ENCODE measurements around the gene UBE2I. TPM values are rescaled to one million over a fixed set of nuclear protein-coding genes. Genes with fewer than 3 reads are reported as not detected.

UBE2I gene
- total and polyA plus RNA-seq, 7 donors, result 38.4 to 95.3 (median 54.5) TPM

DNA sequence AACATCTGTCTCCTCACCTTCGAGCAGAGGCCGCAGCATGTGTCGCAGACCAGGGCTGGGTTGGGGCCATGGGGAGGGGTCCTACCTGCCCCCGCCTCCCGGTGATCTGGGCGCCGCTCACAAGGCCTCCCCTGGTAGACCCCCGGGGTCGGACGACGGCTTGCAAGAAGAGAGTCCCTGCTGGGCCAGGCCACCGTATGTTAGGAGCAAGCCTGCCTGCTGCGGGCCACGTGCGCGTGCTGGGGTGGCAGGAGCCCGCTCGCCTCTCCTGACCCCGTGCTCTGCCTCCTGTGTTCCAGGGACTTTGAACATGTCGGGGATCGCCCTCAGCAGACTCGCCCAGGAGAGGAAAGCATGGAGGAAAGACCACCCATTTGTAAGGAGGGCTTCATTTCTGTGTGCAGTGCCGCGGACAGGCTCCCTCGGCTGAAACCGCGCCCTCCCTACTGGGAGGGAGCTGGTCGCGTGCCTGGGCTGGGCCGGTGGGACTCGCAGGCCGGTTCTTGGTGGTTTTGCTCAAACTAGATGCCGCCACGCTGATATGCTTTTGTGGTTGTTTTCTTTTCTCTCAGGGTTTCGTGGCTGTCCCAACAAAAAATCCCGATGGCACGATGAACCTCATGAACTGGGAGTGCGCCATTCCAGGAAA, 4.4 kb downstream of the UBE2I start:
- no peak for DNase-seq
- Histone ChIP-seq H3K4me3 (no peak overlapping the region), H3K36me3 (peaks cover 37 to 62% (median 50%) of the 10 kb centered on the region in 4 donors), H3K27me3 (no peaks in the 10 kb centered on the region), H3K9me3 (no peaks in the 10 kb centered on the region), H3K4me1 (peaks cover 0 to 50% (median 44%) of the 10 kb centered on the region in 4 donors), H3K27ac (no peak overlapping the region)
- TF ChIP-seq EP300 (IDR thresholded peaks at IDR 0.05) (no peak), POLR2A (IDR thresholded peaks at IDR 0.05) (no peak), POLR2AphosphoS5 (IDR thresholded peaks at IDR 0.05) (no peak)
- TF ChIP-seq, protein P1, sequence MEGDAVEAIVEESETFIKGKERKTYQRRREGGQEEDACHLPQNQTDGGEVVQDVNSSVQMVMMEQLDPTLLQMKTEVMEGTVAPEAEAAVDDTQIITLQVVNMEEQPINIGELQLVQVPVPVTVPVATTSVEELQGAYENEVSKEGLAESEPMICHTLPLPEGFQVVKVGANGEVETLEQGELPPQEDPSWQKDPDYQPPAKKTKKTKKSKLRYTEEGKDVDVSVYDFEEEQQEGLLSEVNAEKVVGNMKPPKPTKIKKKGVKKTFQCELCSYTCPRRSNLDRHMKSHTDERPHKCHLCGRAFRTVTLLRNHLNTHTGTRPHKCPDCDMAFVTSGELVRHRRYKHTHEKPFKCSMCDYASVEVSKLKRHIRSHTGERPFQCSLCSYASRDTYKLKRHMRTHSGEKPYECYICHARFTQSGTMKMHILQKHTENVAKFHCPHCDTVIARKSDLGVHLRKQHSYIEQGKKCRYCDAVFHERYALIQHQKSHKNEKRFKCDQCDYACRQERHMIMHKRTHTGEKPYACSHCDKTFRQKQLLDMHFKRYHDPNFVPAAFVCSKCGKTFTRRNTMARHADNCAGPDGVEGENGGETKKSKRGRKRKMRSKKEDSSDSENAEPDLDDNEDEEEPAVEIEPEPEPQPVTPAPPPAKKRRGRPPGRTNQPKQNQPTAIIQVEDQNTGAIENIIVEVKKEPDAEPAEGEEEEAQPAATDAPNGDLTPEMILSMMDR (IDR thresholded peaks at IDR 0.05), result no peak
- intact Hi-C loops (cut with DNase I), result loop anchor here (5.0 kb wide), 1 partner anchor 38 kb away; the partner anchor contains the start of genes GNPTG and TSR3
- WGBS, 2 donors, result 90% methylated on average over 38 of the region's 38 CpGs

DNA sequence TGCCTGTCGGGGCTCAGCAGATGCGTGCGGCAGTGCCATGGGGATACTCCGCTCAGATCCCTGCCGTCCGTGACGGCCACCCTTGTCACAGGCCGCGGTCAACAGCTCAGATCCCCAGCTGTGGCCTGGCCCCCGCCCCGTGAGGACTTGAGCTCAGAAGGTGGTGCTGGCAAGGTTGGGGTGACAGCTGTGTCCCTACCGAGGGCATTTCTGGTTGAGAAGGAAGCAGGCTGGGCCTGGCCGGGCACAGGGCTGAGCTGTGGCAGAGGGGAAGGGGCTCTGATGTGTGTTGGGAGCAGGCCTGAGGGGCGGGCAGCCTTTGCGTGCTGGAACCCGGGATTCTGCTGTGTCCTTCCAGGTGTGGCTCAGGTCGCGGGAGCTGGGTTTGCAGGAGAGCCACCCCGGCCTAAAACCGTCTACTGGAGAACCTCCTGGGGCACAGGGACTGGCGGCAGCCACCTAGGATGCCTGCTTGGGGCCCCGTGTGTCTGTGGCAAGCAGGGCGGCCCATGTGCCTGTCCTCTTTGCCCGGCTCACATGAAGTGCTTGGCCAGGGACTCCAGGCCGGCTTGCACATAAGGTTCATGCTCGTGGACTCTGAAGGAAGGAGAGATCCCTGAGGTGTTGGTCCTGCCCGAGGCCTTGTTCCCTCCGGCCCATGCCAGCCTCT, 5.1 kb downstream of the UBE2I start:
- no peaks in the 10 kb centered on the region for H3K9me3 ChIP-seq
- TF ChIP-seq EP300 (IDR thresholded peaks at IDR 0.05) (no peak), POLR2AphosphoS5 (IDR thresholded peaks at IDR 0.05) (no peak), POLR2A (IDR thresholded peaks at IDR 0.05) (no peak)
- TF ChIP-seq, protein P1 (IDR thresholded peaks at IDR 0.05), result no peak
- no peak overlapping the region for H3K4me3 ChIP-seq
- intact Hi-C loops (cut with DNase I), result loop anchor here (5.0 kb wide), 1 partner anchor 38 kb away; the partner anchor contains the start of genes GNPTG and TSR3
- peaks cover 44 to 69% (median 57%) of the 10 kb centered on the region in 4 donors for H3K36me3 ChIP-seq
- WGBS, 2 donors, result 89 to 92% methylated on average over 28 of the region's 28 CpGs
- no peaks in the 10 kb centered on the region for H3K27me3 ChIP-seq
- H3K27ac ChIP-seq, result no peak overlapping the region
- DNase-seq, result no peak
- peaks cover 0 to 50% (median 44%) of the 10 kb centered on the region in 4 donors for H3K4me1 ChIP-seq

DNA sequence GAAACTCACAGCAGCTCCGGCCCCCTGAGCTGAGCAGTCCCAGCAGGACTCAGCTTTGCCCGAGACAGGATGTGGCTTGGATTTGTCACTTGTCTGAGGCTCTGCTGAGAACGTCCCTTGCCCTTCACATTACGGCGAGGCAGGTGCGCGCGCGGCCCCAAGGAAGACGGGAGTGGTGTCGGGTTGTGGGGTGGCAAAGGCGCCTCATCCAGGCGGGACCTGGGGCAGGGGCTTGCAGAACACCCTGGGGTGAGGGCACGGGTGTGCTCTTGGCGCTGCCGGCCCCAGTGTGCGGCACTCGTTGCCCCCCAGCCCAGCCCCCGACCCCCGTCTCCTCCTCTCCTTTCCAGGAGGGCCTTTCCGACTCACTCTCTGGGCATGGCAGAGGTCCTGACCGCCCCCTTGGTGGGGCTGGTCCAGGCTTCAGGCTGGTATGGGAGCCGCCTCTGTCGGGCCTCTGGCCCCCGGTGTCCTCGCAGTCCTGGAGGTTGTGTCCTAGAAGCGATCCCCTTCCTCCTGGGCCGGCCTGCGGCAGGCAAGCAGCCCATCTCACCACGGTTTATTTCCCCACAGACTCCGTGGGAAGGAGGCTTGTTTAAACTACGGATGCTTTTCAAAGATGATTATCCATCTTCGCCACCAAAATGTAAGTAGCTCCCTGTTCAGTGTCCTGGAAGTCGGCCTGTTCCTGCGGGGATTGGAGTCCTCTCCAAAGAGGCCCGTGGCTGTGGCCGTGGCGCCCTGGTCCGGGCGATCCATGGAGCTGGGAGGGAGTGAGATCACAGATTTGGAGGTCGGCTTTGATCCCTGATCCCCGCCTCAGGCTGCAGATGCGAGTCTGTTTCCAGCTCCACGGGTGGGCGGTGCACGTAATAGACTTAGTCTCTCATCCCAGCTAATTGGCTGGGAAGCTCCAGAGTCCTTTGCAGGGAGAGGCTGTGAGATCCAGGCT, 5.9 kb downstream of the UBE2I start:
- Histone ChIP-seq H3K36me3 (peaks cover 52 to 77% (median 65%) of the 10 kb centered on the region in 4 donors), H3K4me3 (no peak overlapping the region), H3K27me3 (no peaks in the 10 kb centered on the region), H3K9me3 (no peaks in the 10 kb centered on the region), H3K4me1 (peaks cover 0 to 47% (median 42%) of the 10 kb centered on the region in 4 donors), H3K27ac (no peak overlapping the region)
- DNase-seq, result no peak
- 86 to 87% methylated on average over 46 of the region's 46 CpGs for WGBS, 2 donors
- TF ChIP-seq POLR2AphosphoS5 (IDR thresholded peaks at IDR 0.05) (no peak), POLR2A (IDR thresholded peaks at IDR 0.05) (no peak), EP300 (IDR thresholded peaks at IDR 0.05) (no peak)
- TF ChIP-seq, protein P1 (IDR thresholded peaks at IDR 0.05), result no peak
- intact Hi-C loops (cut with DNase I), result no loop called here

DNA sequence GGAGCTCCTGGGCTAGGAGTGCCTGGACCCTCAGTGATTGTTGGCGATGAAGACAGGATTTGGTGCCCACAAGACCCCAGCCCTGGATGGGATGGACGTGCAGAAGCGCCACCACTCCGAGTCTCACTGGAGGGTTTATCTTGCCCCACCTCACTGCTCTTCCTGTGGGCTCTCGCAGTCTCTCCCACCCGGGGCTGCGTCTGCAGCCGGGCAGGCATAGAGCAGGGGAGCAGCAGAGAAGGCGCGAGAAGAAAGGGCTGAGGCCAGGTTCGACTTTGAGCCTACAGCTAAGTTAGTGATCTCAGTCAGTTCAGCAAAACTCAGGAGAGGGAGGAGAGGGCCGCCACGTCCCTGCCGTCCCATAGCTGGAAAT, 6.6 kb downstream of the UBE2I start:
- H3K36me3 ChIP-seq, result peaks cover 59 to 84% (median 72%) of the 10 kb centered on the region in 4 donors

More for the DNA sequence above, 6.6 kb downstream of the UBE2I start:
- no peak for DNase-seq
- 93 to 94% methylated on average over 14 of the region's 14 CpGs for WGBS, 2 donors
- TF ChIP-seq POLR2A (IDR thresholded peaks at IDR 0.05), result no peak
- no peak for TF ChIP-seq POLR2AphosphoS5 (IDR thresholded peaks at IDR 0.05)
- no peak for TF ChIP-seq EP300 (IDR thresholded peaks at IDR 0.05)
- TF ChIP-seq, protein P1 (IDR thresholded peaks at IDR 0.05), result no peak
- intact Hi-C loops (cut with DNase I), result no loop called here
- Histone ChIP-seq H3K27me3 (no peaks in the 10 kb centered on the region), H3K27ac (no peak overlapping the region), H3K4me1 (peaks cover 0 to 40% (median 36%) of the 10 kb centered on the region in 4 donors), H3K4me3 (no peak overlapping the region), H3K9me3 (no peaks in the 10 kb centered on the region)
